ENCODE results near the gene MS4A6E. TPM values are rescaled to one million over a fixed set of nuclear protein-coding genes. Genes with fewer than 3 reads are reported as not detected.

The MS4A6E gene
- total RNA-seq, 1 experiment from 2014 or later: not detected

GRCh38 chr11:60315871-60316270, 11.2 kb upstream of the MS4A6E start:
- Mint-ChIP-seq H3K36me3 (ENCODE audit: insufficient read depth, unreplicated experiment) (no peaks in the 10 kb centered on the region), H3K4me3 (ENCODE audit: low read depth, unreplicated experiment) (no peak overlapping the region), H3K9me3 (ENCODE audit: low read depth, unreplicated experiment) (no peaks in the 10 kb centered on the region), H3K27ac (ENCODE audit: unreplicated experiment) (no peak overlapping the region), H3K4me1 (ENCODE audit: low read depth, unreplicated experiment) (no peaks in the 10 kb centered on the region), H3K27me3 (ENCODE audit: unreplicated experiment) (no peaks in the 10 kb centered on the region)
- BruUV-seq (replicated peaks): no TSS peak
- CTCF ChIA-PET: no interaction called here
- intact Hi-C loops (cut with micrococcal nuclease; ENCODE audit: unreplicated experiment): no loop called here
- no peak for DNase-seq
- TF ChIP-seq, protein P1, sequence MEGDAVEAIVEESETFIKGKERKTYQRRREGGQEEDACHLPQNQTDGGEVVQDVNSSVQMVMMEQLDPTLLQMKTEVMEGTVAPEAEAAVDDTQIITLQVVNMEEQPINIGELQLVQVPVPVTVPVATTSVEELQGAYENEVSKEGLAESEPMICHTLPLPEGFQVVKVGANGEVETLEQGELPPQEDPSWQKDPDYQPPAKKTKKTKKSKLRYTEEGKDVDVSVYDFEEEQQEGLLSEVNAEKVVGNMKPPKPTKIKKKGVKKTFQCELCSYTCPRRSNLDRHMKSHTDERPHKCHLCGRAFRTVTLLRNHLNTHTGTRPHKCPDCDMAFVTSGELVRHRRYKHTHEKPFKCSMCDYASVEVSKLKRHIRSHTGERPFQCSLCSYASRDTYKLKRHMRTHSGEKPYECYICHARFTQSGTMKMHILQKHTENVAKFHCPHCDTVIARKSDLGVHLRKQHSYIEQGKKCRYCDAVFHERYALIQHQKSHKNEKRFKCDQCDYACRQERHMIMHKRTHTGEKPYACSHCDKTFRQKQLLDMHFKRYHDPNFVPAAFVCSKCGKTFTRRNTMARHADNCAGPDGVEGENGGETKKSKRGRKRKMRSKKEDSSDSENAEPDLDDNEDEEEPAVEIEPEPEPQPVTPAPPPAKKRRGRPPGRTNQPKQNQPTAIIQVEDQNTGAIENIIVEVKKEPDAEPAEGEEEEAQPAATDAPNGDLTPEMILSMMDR (IDR thresholded peaks at IDR 0.05; ENCODE audit: unreplicated experiment): no peak

DNA sequence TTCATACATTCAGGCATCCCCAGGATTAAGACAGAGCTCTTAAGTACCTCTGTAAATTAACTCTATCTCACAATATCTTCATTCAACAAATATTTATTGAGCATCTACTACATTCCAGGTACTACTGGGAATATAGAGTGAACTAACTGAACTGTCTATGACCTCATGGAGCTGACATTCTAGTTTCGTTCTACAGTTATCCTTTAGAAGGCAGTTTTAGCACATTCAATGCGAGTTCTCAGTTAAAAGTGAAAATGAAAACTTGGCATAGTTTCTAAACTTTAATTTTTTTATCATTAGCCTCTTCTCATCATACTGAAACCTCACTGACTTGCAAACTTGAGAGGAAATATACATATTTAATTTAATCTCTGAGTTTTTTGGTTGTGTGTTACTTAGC, 10.7 kb upstream of the MS4A6E start:
- H3K9me3 Mint-ChIP-seq (ENCODE audit: low read depth, unreplicated experiment): no peaks in the 10 kb centered on the region
- H3K4me3 Mint-ChIP-seq (ENCODE audit: low read depth, unreplicated experiment): no peak overlapping the region
- H3K27me3 Mint-ChIP-seq (ENCODE audit: unreplicated experiment): no peaks in the 10 kb centered on the region
- TF ChIP-seq, protein P1 (IDR thresholded peaks at IDR 0.05; ENCODE audit: unreplicated experiment): no peak
- H3K36me3 Mint-ChIP-seq (ENCODE audit: insufficient read depth, unreplicated experiment): no peaks in the 10 kb centered on the region
- BruUV-seq (replicated peaks): no TSS peak
- intact Hi-C loops (cut with micrococcal nuclease; ENCODE audit: unreplicated experiment): no loop called here
- no peak for DNase-seq
- H3K4me1 Mint-ChIP-seq (ENCODE audit: low read depth, unreplicated experiment): no peaks in the 10 kb centered on the region
- no peak overlapping the region for H3K27ac Mint-ChIP-seq (ENCODE audit: unreplicated experiment)
- CTCF ChIA-PET: no interaction called here

- TF ChIP-seq, protein P1 (IDR thresholded peaks at IDR 0.05; ENCODE audit: unreplicated experiment): no peak
- H3K4me1 Mint-ChIP-seq (ENCODE audit: low read depth, unreplicated experiment): no peaks in the 10 kb centered on the region
- no TSS peak for BruUV-seq (replicated peaks)
- intact Hi-C loops (cut with micrococcal nuclease; ENCODE audit: unreplicated experiment): no loop called here
- CTCF ChIA-PET: interaction anchor here (0.7 kb wide), 1 partner anchor 24 kb away, joined by 3 read pairs; no protein-coding TSS in a partner anchor
- H3K27ac Mint-ChIP-seq (ENCODE audit: unreplicated experiment): no peak overlapping the region
- no peak for DNase-seq
- H3K9me3 Mint-ChIP-seq (ENCODE audit: low read depth, unreplicated experiment): no peaks in the 10 kb centered on the region
- H3K4me3 Mint-ChIP-seq (ENCODE audit: low read depth, unreplicated experiment): no peak overlapping the region
- H3K27me3 Mint-ChIP-seq (ENCODE audit: unreplicated experiment): no peaks in the 10 kb centered on the region
- no peaks in the 10 kb centered on the region for H3K36me3 Mint-ChIP-seq (ENCODE audit: insufficient read depth, unreplicated experiment)
Measured at GRCh38 chr11:60318726-60319125, 8.3 kb upstream of the MS4A6E start.

- BruUV-seq (replicated peaks): no TSS peak
- DNase-seq: no peak
- Mint-ChIP-seq H3K36me3 (ENCODE audit: insufficient read depth, unreplicated experiment) (no peaks in the 10 kb centered on the region), H3K4me1 (ENCODE audit: low read depth, unreplicated experiment) (no peaks in the 10 kb centered on the region), H3K27me3 (ENCODE audit: unreplicated experiment) (no peaks in the 10 kb centered on the region), H3K27ac (ENCODE audit: unreplicated experiment) (no peak overlapping the region), H3K4me3 (ENCODE audit: low read depth, unreplicated experiment) (no peak overlapping the region), H3K9me3 (ENCODE audit: low read depth, unreplicated experiment) (no peaks in the 10 kb centered on the region)
- CTCF ChIA-PET: interaction anchor here (0.7 kb wide), 1 partner anchor 25 kb away, joined by 3 read pairs; no protein-coding TSS in a partner anchor
- intact Hi-C loops (cut with micrococcal nuclease; ENCODE audit: unreplicated experiment): no loop called here
- TF ChIP-seq, protein P1 (IDR thresholded peaks at IDR 0.05; ENCODE audit: unreplicated experiment): no peak
Measured at GRCh38 chr11:60321051-60321450, 6.0 kb upstream of the MS4A6E start.
